HG02840 (cell line): Measurements from ENCODE around the gene MSRB1.
"Not testable (repeated sequence)": the region's sequence is repeated elsewhere in the genome, so short reads cannot be mapped to it uniquely, and the experiment has no call there.

ENCODE experiments used
- ATAC-seq: cut with Tn5 transposase; IDR thresholded peaks from one replicate; pipeline ENCODE4 v1.9.1; 2021; ENCODE audit warnings: mild to moderate bottlenecking, moderate library complexity, moderate number of reproducible peaks; ENCODE audit not compliant: unreplicated experiment, low FRiP score

The MSRB1 gene

GRCh38 chr16:1962161-1963153, 19.5 kb upstream of the MSRB1 start:
- not testable (repeated sequence) for ATAC-seq

GRCh38 chr16:1961651-1962067, 18.7 kb upstream of the MSRB1 start:
- ATAC-seq, result no peak

GRCh38 chr16:1960665-1961630, 17.9 kb upstream of the MSRB1 start:
- no peak for ATAC-seq

GRCh38 chr16:1959269-1960039, 16.5 kb upstream of the MSRB1 start, which contains the start of gene NDUFB10:
Gene NDUFB10 (plus strand): TSS chr16:1959538. CDS start chr16:1959625, 87 bp downstream.
- peak; percentile 67 for ATAC-seq

- peak; percentile 5 for ATAC-seq
Measured at GRCh38 chr16:1958715-1959268, 15.8 kb upstream of the MSRB1 start.

- not testable (repeated sequence) for ATAC-seq
Measured at GRCh38 chr16:1958143-1958491, 15.1 kb upstream of the MSRB1 start.

GRCh38 chr16:1957434-1958142, 14.6 kb upstream of the MSRB1 start:
- ATAC-seq, result not testable (repeated sequence)

GRCh38 chr16:1953734-1954133, 10.7 kb upstream of the MSRB1 start:
- ATAC-seq, result no peak

- no peak for ATAC-seq
Measured at GRCh38 chr16:1950559-1950958, 7.6 kb upstream of the MSRB1 start.

GRCh38 chr16:1950047-1950446, 7.0 kb upstream of the MSRB1 start:
- no peak for ATAC-seq

- no peak for ATAC-seq
Measured at GRCh38 chr16:1949507-1949906, 6.5 kb upstream of the MSRB1 start.

- no peak for ATAC-seq
Measured at GRCh38 chr16:1947369-1947670, 4.3 kb upstream of the MSRB1 start.

- ATAC-seq, result no peak
Measured at GRCh38 chr16:1946495-1947368, 3.7 kb upstream of the MSRB1 start.

- ATAC-seq, result no peak
Measured at GRCh38 chr16:1945559-1946391, 2.8 kb upstream of the MSRB1 start.

- no peak for ATAC-seq
Measured at GRCh38 chr16:1944612-1945199, 1.7 kb upstream of the MSRB1 start.

- no peak for ATAC-seq
Measured at GRCh38 chr16:1942047-1942809, 771 bp downstream of the MSRB1 start.
